Airway epithelial cell (primary cell): ENCODE measurements around the gene ERMARD. TPM values are rescaled to one million over a fixed set of nuclear protein-coding genes. Genes with fewer than 3 reads are reported as not detected.

Source experiments
- total RNA-seq: library from RNA; depleted of rRNA; stranded (reverse); fragments of >200 nt; gene quantifications from 2 replicates; pipeline ENCODE4 v1.2.3, GENCODE V29; 2015

The ERMARD gene
- 13.8 and 17.4 TPM in 2 replicates for total RNA-seq

DNA sequence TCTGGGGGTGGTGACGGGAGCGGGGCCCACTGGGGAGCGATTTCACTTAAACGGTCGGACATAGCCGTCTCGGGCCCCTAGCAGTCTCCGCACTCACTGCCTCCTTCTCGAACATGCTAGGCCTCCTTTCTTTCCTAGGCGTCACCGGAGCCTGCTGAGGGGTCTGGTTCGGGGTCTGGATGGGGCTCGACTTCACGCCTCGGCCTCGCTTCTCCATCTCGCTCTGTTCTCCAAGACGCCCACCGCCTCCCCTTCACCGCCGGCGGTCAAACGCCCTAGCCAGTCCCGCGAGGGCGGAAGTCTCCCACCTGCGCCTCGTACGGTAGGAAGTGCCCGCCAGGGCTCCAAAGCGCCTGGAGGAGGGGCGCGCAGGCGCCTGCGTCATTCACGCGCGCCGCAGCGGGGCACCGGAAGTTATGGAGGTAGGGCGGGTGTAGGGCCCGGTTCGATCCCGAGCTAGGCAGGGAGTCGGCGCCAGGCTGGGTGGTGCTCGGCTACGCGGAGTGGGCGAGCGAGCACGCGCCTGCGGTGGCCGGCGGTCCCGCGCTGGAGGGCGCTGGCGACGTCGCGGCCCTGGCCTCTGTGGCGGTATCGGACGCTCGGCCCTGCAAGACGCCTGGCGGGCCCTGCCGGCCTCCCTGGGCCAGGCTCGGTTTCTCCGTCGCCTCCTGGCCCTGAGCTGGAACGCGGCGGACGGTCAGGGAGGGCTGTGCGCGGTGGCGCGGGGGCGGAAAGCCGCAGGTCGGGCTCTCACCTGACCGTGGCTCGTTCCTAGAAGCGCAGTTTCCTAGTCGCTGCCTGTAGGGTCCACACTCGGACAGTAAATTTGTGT is at the start of gene ERMARD, which contains the start of gene DYNLT2:
Gene ERMARD (plus strand): TSS at position 381 of the 832 bp plus-strand sequence. CDS start 36 bp downstream, at position 417.
Gene DYNLT2 (minus strand): TSS at position 331 of the 832 bp plus-strand sequence. CDS start 114 bp downstream, at position 217.

DNA sequence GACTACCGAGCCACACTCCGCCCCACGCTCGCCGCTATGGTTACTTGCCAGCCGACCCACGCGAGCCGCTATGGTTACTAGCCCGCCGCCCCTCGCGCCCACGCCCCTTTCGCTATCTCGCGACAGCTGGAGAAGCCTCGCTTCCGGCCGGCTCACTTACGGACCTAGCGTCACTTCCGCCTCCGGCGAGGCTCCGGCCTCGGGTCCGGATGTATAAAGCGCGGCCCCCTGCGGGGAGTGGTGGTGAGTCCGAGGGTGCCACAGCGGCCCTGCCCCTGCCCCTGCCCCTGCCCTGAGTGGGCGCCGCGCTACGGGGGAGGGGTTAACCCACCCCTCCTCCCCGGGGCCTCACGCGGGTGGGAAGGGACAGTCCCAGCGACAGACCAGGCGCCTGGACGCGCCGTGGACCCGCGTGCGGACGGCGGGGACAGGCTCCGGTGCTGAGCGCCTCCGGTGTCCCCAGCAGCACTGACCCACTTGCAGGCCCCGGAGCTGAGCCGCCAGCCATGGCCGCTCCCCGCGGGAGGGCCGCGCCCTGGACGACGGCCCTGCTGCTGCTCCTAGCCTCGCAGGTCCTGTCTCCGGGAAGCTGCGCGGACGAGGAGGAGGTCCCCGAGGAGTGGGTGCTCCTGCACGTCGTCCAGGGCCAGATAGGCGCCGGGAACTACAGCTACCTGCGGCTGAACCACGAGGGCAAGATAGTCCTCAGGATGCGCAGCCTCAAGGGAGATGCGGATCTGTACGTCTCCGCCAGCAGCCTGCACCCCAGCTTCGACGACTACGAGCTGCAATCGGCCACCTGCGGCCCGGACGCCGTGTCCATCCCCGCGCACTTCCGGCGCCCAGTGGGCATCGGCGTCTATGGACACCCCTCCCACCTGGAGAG is 49.2 kb upstream of the ERMARD start, which contains the start of the genes C6orf120 and WDR27:
Gene C6orf120 (plus strand): TSS at position 173 of the 886 bp plus-strand sequence. CDS start 334 bp downstream, at position 507.
Gene WDR27 (minus strand): TSS at position 76 of the 886 bp plus-strand sequence. CDS start 13,024 bp downstream, outside the sequence.

DNA sequence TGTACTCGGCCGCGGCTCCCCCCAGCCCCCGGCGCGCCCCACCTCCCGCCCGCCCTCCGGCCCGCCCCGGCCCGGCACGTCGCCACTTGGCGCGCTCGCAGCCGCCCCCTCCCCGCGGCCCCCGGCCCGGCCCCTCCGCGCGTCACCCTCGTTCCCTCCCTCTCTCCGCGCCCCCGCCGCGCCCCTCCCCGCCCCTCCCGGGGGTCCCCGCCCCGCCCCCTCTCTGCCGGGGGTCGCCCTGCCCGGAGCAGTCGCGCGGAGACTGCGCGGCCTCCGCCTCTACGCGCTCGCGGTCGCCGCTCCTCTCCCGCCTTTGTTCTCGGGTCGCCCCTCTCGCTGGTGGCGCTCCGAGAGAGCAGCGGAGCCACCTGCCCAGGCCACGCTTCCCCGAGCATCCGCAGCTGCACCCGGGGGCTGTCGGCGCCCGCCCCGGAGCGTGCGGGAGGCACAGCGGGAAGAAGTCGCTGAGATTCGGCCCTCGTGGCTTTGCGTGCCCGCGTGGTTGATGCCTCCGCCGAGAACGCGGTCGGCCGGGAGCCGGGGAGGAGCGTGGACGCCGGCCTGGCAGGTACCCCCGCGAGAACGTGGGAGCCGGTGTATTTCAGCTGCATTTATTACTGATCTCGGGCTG is 26.8 kb upstream of the ERMARD start, which contains the start of gene PHF10:
Gene PHF10 (minus strand): TSS at position 7 of the 631 bp plus-strand sequence. CDS start 569 bp downstream, outside the sequence.

Other genes with a start within 250 kb of the ERMARD start
- gene WDR27, start 49.6 kb upstream of the ERMARD start, total RNA-seq = 11.1 and 14.7 TPM in 2 replicates
- 32.1 and 33.2 TPM in 2 replicates for gene C6orf120, start 49.5 kb upstream of the ERMARD start, total RNA-seq
- gene PHF10, start 27.1 kb upstream of the ERMARD start, total RNA-seq = 10.3 and 13.0 TPM in 2 replicates
- 0.56 and 0.71 TPM in 2 replicates for gene DYNLT2, start 50 bp upstream of the ERMARD start, total RNA-seq